K562 (cell line): ENCODE data around the gene ZNF74. TPM values are rescaled to one million over a fixed set of nuclear protein-coding genes. Genes with fewer than 3 reads are reported as not detected.

ENCODE experiments used
- ASH1L ChIP-seq: fragments of 450-650 bp; IDR thresholded peaks from 2 replicates; pipeline ENCODE4 v1.6.1; 2018; ENCODE audit warnings: borderline replicate concordance, mild to moderate bottlenecking, low read depth; ENCODE audit not compliant: partially characterized antibody
- ATF6 ChIP-seq: sonication (generic); formaldehyde crosslinking; IDR thresholded peaks from 2 replicates; pipeline ENCODE4 v1.4.0; 2020; ENCODE audit warnings: mild to moderate bottlenecking, missing genetic modification reagents
- CREB1 ChIP-seq, 2 experiments: sonication (generic) in 1 of 2; formaldehyde crosslinking in 1 of 2; IDR thresholded peaks; 2 replicates each; pipeline versions ENCODE4 v1.6.1 to v1.8.0; 2012 to 2022; ENCODE audit warnings: inconsistent platforms in 1 of 2, mild to moderate bottlenecking in 1 of 2, missing genetic modification reagents in 1 of 2, moderate library complexity in 1 of 2
- GATAD2B ChIP-seq: fragments of 450-650 bp; IDR thresholded peaks from 2 replicates; pipeline ENCODE4 v1.6.1; 2017; ENCODE audit warnings: mild to moderate bottlenecking, borderline replicate concordance
- MYC ChIP-seq, 2 experiments: fragments of 250-450 bp in 1 of 2; sonication (Bioruptor Pico) in 1 of 2; IDR thresholded peaks; 2 replicates each; pipeline versions ENCODE4 v1.5.1 to v1.6.1; 2012 to 2021; ENCODE audit warnings: low read depth in 2 of 2, borderline replicate concordance in 1 of 2, improper control_type of control experiment in 1 of 2, low read length in 1 of 2, mild to moderate bottlenecking in 1 of 2, moderate library complexity in 1 of 2
- PYGO2 ChIP-seq: fragments of 450-650 bp; IDR thresholded peaks from 2 replicates; pipeline ENCODE4 v1.6.1; 2016; ENCODE audit warnings: mild to moderate bottlenecking, missing genetic modification characterization, moderate library complexity, missing compliant biosample characterization
- SMC3 ChIP-seq: conservative IDR thresholded peaks from 2 replicates; pipeline ENCODE4 v1.6.1; 2011; ENCODE audit warnings: low read depth, low read length, improper control_type of control experiment; ENCODE audit not compliant: insufficient read depth
- TEAD2 ChIP-seq: fragments of 450-650 bp; IDR thresholded peaks from 2 replicates; pipeline ENCODE4 v1.6.1; 2016; ENCODE audit warnings: missing genetic modification characterization, control low read depth, missing compliant biosample characterization
- UBTF ChIP-seq, 2 experiments: IDR thresholded peaks; 2 replicates each; pipeline ENCODE4 v1.6.1; 2012; ENCODE audit warnings: improper control_type of control experiment in 2 of 2, low read depth in 2 of 2, low read length in 2 of 2, borderline replicate concordance in 1 of 2
- VEZF1 ChIP-seq: fragments of 200-800 bp; sonication (Bioruptor generic); IDR thresholded peaks from 2 replicates; pipeline ENCODE4 v1.6.1; 2017; ENCODE audit warnings: missing genetic modification characterization, missing compliant biosample characterization
- ZFP91 ChIP-seq: sonication (generic); formaldehyde crosslinking; IDR thresholded peaks from 2 replicates; pipeline ENCODE4 v1.8.0; 2022; ENCODE audit warnings: mild to moderate bottlenecking, missing genetic modification reagents
- ZNF174 ChIP-seq: fragments of 250-450 bp; sonication (Bioruptor Pico); IDR thresholded peaks from 2 replicates; pipeline ENCODE4 v1.4.0; 2020; ENCODE audit warnings: mild to moderate bottlenecking
- ZNF507 ChIP-seq: conservative IDR thresholded peaks from 2 replicates; pipeline ENCODE4 v1.6.1; 2017; ENCODE audit warnings: missing genetic modification characterization, missing compliant biosample characterization
- polyA plus RNA-seq, 8 experiments: library from polyadenylated mRNA; depleted of rRNA in 4 of 8; stranded (reverse) in 5 of 8; unstranded in 3 of 8; fragments of >200 nt; fragmentation: Nextera tagmentation in 2 of 8; fragmentation: Illumina TruSeq in 1 of 8; extraction: Ambion mirVana in 2 of 8; extraction: Trizol in 1 of 8; gene quantifications; 2 replicates each; pipeline versions ENCODE4 v1.2.1 to v1.2.3, GENCODE V29; 2011 to 2014; ENCODE audit warnings: inconsistent platforms in 1 of 8, missing spikeins in 1 of 8
- total RNA-seq, 7 experiments: library from RNA; depleted of rRNA in 6 of 7; stranded (reverse); fragments of >200 nt in 6 of 7; fragmentation: Illumina TruSeq in 2 of 7; extraction: Trizol in 2 of 7; gene quantifications; 2 replicates each; pipeline versions ENCODE4 v1.2.1 to v1.2.3, GENCODE V29; 2011 to 2021; ENCODE audit warnings: low replicate concordance in 1 of 7

ZNF74 gene
- total and polyA plus RNA-seq, 9 of the 15 experiments (the other 6 are each of a cell fraction or from before 2014, with no cell fraction given) = 2.4 to 53.5 (median 31.5) TPM

- TF ChIP-seq GATAD2B = no peak
- TF ChIP-seq SMC3 = no peak
- no peak for TF ChIP-seq ASH1L
- TF ChIP-seq TEAD2 (tag) = no peak
- no peak for TF ChIP-seq MYC (IDR thresholded peaks at IDR 0.05; ENCODE audit: low read depth, low read length)
- no peak for TF ChIP-seq MYC (CRISPR knock-in tag; IDR thresholded peaks at IDR 0.05; ENCODE audit: borderline replicate concordance, low read depth)
- no peak for TF ChIP-seq ZFP91 (CRISPR knock-in tag)
- no peak for TF ChIP-seq CREB1 (IDR thresholded peaks at IDR 0.05)
- no peak for TF ChIP-seq CREB1 (CRISPR knock-in tag; IDR thresholded peaks at IDR 0.05)
- no peak for TF ChIP-seq PYGO2
- no peak for TF ChIP-seq UBTF (IDR thresholded peaks at IDR 0.05; ENCODE audit: borderline replicate concordance in 1 of 2, low read depth in 2 of 2, low read length in 2 of 2)
- TF ChIP-seq ZNF174 (CRISPR knock-in tag) = no peak
- no peak for TF ChIP-seq VEZF1
- TF ChIP-seq ATF6 (CRISPR knock-in tag) = no peak
- 0 out of 2 replicates have a peak, but pooled peaks have one; percentile 9 for TF ChIP-seq ZNF507 (tag)
Observed at GRCh38 chr22:20408891-20409290, 14.9 kb downstream of the ZNF74 start (continued).
